NCI-H2107 treated with DMSO at 0.1 percent for 48 hours (cell line): ENCODE data around the gene MIS18BP1.
"Not testable (repeated sequence)": the region's sequence is repeated elsewhere in the genome, so short reads cannot be mapped to it uniquely, and the experiment has no call there.

Experiments
- DNase-seq: peaks from one replicate; lab custom pipeline; 2025; ENCODE audit not compliant: unreplicated experiment; lab: John Stamatoyannopoulos, UW

MIS18BP1 gene

DNA sequence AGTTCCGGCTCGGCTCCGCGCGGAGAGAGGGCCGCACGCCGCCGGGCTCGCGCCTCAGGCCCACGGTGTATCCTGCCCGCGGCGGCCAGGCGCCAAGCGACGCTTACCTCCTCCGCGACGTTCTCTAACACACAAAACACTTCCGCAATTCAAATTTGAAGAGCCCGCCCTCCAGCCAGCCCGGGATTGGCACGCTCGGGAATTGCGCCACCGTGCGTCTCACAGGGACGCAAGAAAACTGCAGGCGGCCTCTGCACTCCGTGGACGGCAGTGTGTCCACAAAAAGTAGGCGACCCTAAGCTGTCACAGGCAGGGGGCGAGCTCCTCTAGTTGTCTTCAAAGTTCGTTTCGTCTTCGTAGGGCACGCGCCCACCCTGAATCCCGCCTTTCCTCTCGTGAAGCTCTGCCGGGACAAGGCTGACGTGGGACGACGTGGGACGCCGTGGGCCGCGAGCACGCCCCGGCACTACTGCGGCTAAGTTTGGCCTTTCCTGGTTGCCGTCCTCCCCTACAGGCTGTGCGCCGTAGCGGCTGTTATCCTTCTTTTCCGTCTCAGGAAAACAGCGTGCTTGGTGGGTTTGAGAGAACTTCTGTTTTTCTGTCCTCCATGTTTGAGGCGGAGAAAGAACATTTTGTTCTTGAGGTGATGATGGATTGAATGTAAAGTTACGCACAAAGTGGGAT lies at the start of gene MIS18BP1:
Gene MIS18BP1 (minus strand): TSS at position 133 of the 684 bp plus-strand sequence. CDS start 5,916 bp downstream, outside the sequence.
- DNase-seq, result peak; percentile 96

DNA sequence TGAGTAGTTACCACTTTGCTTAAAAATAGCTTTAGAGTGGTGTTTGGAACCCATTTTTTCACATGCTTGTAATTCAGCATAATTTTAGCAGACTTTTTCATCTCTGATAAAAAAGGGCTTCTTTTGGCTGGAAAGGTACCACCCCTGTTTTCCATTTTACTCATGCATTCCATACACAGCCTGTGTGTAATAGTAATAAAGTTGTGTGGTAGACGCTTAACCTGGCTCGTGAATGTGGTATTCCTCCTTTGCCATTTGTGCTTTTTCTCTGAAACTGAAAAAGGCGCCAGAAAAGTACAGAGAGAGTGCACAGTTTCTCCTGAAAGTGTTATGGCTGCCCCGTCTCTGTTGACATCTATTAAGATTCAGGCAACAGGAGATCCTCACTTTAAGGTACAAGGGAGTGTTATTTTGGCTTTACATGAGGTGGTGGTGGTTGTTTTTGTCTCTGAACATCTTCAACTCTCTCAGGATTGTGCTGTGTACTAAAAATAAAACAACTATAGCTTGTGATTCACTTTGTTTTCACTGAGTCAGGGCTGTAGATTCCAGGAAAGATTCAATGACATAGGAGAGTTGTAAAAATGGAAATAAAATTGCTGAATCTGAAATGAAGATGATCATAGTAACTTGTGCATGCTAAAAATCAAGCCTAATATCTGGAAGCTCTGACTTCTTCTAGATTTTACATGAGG lies 45.6 kb upstream of the MIS18BP1 start:
- DNase-seq, result no peak

DNA sequence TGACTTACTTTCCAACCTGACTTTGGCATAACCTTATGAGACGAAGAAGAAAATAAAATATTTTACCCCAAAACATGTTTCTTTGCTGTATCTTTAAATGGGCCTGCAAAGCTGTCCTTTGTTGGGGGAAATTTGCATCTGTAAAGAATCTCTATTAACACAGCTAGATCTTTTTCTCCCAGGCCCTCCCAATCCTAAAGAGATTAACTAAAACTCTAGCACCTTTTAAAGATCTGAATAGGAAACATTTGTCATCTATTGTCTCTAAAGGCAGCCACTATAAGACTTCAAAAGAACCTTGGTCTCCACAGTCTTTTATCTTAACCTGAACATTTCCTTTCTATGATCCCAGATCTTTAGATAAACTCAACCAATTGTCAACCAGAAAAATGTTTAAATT lies 41.8 kb upstream of the MIS18BP1 start:
- DNase-seq, result not testable (repeated sequence)

DNA sequence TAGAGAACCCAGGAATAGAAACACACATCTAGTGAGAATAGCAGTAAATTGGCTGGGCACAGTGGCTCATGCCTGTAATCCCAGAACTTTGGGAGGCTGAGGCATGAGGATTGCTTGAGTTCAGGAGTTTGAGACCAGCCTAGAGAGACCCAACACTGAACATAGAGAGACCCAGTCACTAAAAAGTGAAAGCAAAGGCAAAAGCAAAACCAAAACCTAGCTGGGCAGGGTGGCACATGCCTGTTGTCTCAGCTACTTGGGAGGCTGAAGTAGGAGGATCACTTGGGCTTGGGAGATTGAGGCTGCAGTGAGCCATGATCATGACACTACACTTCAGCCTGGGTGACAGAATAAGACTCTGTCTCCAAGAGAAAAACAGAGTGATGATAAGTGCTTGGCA lies 37.5 kb upstream of the MIS18BP1 start:
- no peak for DNase-seq

DNA sequence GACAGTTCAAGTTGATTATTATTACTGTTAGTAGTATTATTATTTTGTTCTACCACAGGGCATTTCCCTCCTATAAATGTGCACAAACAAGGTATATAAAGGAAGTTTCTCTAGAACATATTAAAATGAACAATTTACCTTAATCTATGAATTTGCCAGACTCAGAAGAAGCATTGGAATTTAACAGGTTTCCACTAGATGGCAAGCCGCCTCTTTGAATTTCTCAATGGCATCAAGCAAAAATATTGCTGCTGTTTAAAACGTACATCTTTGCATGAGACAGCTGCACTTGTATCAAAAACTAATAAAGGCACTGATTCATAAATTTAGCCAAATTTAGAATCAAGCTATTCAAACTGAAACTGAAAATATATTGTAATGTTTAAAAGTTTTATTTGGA lies 34.6 kb upstream of the MIS18BP1 start:
- no peak for DNase-seq

DNA sequence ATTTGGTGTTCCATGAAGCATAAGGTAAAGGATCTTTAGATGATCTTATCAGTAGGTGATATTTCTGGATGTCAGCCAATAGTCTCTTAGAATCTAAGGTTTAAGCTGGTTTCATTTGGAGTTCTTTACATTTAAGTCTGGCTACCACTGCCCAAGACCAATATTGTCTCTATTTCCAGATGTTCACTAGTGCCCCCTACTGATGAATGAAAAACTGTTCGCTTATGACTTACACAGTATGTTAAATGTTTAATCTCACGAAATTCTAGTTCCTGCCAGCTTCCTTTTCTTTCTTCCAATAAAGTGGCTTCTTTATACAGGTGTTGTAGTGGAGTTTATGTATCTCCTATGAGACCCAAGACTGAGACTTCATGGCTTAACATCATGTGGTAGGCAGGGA lies 31.8 kb upstream of the MIS18BP1 start:
- DNase-seq, result no peak

DNA sequence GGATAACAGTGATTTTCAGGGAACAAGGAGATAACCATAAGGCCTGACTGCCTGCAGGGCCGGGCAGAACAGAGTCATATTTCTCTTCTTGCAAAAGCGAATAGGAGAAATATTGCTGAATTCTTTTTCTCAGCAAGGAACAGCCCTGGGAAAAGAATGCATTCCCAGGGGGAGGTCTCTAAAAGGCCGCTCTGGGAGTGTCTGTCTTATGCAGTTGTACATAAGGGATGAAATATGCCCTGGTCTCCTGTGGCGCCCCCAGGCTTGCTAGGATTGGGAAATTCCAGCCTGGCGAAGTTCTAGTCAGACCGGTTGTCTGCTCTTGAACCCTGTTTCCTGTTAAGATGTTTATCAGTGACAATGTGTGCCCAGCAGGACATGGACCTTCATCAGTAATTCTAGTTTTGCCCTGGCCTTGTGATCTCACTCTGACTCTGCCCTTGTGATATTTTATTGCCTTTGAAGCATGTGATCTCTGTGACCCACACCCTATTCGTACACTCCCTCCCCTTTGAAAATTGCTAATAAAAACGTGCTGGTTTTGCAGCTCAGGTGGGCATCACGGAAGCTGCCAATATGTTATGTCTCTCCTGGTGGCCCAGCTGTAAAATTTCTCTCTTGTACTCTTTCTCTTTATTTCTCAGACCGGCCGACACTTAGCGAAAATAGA lies 28.9 kb upstream of the MIS18BP1 start:
- DNase-seq, result not testable (repeated sequence)

DNA sequence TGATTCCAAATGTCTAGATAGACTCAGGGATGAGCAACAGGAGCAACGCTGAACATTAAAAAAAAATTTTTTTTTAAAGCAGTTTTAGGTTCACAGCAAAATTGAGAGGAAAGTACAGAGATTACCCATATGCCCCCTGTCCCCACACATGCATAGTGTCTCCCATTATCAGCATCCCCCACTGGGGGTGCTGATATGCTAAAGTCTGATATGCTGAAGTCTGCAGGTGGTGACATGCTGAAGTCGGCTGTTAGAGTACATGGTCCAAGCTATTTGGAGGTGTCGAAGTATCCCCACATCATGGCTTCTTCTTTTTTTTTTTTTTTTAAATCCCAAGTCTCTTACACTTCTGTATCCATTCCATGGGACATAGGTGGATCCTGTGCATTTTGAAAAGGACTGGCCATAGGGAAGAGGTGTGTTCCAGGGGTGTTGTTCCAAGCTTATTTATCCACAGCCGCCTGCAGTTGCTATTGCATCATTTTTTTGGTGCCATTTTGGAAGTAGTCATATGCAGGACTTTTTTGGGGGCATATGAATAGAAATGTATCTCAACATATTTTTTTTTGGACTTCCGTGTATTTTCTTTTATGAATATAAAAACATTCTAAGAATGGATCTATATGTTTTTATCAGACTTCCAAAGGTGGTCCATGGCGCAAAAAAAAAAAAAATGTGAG lies 19.0 kb upstream of the MIS18BP1 start:
- DNase-seq, result no peak

DNA sequence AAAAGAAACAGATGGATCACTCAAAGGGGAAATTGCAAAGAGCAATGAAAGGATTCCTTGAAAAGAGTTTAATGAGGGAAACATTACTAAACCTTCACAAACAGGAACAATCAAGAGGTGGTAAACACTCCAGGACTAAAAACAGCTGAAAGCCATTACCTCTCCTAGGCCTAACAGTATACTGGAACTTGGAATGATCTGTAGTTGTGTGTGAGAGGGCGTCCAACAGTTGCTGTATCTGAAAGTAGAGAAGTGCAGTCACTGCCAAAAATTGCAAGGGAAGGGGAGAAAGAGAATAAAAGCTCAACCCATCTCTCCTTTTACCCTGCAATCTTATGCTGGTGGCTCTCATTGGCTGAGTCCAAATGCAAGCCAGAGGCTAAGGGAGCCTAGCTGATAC lies 17.0 kb upstream of the MIS18BP1 start:
- no peak for DNase-seq

DNA sequence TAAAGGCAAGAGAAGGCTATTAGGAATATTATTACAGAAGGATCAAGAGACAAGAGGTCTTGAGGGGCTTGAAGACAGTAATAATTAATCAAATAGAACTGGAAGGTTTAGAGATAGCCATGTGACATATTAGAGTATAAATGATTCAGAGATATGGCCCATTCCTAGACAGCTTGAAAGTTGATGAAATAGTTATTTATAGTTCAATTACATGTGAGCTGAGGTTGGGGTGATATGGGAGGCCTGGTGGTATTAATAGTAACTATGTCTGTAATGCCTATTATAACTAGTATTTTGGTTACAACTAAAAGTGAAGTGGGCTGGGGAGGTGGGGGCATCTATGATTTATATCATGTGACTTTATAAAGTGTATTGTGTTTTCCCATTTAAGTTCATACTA lies 14.1 kb upstream of the MIS18BP1 start:
- DNase-seq, result no peak

DNA sequence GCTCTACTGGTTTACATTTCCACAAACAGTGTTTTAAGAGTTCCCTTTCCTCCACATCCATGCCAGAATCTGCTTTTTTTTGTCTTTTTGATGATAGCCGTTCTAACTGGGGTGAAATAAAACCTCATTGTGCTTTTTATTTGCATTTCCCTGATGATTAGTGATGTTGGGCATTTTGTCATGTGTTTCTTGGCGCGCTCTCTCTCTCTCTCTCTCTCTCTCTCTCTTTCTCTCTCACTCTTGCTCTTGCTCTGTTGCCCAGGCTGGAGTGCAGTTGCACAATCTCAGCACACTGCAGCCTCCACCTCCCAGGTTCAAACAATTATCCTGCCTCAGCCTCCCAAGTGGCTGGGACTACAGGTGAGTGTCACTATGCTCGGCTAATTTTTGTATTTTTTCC lies 9.6 kb upstream of the MIS18BP1 start:
- DNase-seq, result no peak

DNA sequence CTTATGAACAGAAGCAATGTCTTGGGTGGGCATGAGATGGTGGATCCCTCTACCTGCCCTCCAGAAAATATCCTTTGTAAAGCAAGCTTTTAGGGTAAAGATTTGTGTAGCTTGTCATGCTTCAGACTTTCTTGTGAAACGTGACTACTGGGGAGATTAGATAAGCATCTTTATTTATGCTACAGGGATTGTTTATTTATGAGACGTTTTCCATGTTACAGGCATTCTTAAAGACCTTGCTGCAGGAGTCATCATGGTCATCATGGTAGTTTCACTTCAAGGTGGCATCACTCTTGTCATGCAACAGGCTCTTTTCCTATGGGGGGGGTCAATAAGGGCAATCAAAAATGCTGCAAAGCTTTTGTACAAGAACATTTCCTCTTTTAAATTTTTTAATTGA lies 8.2 kb upstream of the MIS18BP1 start:
- no peak for DNase-seq

DNA sequence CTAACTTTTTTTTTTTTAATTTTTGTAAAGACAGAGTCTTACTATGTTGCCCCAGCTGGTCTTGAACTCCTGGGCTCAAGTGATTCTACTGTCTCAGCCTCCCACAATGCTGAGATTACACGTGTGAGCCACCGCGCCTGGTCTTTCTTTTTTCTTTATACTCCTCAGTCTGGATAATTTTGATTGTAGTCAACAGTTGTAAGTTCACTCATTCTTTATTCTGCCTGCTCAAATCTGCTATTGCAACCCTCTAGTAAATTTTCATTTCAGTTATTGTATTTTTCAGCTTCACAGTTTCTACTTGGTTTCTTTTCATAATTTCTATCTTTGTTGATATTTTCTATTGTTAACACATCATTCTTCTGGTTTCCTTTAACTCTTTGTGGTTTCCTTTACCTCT lies 5.8 kb upstream of the MIS18BP1 start:
- no peak for DNase-seq

DNA sequence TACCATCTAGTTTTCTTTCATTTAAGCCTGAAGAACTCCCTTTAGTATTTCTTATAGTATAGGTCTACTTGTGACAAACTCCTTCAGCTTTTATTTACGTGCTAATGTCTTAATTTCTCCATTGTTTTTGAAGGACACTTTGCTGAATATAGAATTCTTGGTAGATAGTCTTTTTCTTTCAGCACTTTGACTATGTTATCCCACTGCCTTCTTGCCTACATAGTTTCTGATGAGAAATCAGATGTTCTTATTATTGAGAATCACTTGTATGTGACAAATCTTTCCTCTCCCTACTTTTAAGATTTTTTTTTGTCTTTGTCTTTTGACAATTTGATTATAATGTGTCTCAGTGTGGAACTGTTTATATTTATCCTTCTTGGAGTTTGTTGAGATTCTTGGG lies 5.1 kb upstream of the MIS18BP1 start:
- DNase-seq, result no peak

DNA sequence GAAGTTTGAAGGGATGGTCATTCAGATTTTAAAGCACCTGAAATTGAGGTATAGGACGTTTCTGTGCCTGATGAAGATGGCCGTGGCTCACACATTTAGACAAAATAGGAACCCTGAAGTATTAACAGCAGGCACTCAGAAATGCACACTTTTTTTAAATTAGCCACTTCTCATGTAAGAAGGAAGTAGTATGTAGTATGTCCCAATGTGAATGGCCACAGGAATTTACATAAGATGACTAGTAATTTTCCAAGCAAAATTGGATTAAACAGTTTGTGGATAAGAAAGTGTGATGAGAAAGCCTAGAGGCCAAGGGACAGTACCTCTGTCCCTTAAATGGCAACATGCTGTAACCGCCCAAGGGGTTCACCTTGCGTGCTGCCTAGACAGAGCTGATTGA lies 1.8 kb upstream of the MIS18BP1 start:
- DNase-seq, result no peak

DNA sequence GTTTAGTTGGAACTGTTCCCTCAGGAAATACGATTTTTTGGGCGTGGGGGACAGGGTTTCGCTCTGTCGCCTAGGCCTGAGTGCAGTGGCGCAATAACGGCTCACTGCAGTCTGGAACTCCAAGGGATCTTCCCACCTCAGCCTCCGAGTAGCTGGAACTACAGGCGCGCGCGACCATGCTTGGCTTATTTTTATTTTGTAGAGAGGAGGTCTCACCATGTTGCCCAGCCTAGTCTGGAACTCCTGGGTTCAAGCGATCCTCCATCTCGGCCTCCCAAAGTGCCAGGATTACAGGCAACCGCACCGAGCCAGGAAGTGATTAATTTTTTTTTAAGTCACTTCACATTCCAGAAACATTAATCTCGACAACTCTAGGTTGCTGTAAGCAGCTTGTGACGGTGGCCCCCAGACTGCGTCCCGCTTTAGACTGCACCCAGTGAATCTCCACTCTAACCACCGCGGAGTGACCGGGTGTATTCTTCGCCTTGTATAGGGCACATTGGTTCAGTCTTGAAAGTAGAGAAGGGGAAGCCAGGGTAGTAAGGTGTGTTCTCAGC lies 830 bp upstream of the MIS18BP1 start:
- no peak for DNase-seq

DNA sequence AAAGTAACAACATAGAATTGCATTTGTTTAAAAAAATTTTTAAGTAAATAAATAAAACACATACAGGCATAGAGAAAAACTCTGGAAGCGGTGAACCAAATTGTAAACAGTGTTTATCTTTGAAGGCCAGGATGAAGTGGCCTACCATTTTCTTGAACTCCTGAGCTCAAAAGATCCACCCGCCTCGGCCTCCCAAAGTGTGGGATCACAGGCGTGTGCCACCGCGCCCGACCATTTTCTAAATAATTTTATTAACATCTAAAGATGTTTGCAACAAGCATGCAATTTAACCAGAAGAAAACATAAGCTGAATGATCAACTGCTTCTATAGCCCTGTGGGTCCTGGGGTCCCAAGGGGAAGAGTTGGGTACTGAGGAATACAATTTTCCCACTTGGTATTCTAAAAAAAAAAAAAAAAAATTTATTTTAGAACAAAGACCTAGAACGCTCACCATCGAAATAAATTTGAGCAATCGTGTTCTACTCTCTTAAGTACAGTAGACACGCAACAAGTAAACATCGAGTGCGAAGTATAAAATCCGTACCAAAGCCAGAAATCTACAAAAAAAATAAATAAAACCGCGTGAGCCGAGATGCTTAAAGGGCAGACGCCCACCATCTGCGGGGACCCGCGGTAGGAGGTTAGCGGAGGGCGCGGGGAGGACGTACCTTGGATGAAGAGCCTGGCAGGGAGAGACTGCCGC lies 484 bp downstream of the MIS18BP1 start:
- peak; percentile 72 for DNase-seq

DNA sequence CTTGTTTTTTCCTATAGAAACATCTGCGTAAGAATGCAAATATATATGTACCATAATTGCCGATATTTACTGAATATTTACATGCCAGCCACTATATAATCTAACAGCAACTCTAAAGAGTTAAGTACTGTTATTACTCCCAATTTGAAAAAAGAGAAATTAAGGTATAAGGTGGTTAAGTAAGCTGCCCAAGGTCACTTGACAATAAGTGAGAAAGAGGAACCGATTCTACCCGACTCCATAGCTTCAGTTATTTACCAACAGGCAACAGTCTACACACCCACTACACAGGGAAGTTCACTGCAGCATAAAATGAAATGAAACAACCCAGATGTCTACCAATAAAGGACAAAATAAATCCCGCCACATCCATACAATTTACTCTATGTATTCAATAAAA lies 1.1 kb downstream of the MIS18BP1 start:
- DNase-seq, result peak; percentile 72

DNA sequence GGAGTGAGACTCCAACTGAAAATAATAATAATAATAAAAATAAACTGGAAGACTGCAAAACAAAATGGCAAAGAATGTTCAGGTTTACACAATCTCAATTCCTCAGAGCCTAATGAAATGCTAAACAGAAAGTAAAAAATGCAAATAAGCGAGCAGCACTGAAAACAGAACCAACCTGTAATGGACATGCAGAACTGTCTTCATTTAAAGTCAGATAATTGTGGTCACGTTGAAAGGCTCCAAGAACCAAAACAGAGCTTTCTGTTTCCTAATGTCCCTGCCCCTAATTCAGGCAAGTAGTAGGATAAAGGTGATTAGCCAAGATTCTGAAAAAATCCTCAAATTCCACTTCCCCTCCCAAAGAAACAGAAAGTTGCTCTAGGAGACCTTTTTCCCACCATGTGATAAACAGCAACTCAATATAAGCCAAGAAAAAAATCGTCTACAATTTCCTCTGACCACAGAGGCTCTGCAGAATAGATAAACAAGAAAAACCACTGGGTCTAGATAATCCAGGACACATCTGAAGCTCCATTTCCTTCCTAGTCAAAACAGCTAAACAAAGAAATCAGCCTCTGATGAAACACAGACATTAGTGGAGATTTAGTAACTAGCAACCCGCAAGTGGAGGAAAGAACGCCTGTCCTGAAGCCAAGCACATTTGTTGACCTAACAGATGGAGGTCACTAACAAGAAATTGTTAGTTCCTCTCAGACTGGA lies 3.0 kb downstream of the MIS18BP1 start:
- peak; percentile 27 for DNase-seq

DNA sequence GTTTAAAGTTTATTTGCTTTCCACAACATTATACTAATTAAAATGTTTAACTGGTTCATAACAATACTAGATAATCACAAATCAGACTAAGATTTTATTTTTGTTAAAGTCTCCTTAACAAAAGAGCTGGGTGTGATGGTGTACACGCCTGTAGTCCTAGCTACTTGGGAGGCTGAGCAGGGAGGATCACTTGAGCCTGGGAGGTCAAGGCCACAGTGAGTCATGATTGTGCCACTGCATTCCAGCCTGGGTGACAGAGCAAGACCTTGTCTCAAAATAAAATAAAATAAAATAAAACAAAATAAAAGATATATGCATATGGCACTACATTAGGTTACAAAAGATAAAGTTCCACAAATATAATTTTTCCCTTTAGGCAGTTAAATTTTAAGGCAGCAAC lies 5.6 kb downstream of the MIS18BP1 start:
- no peak for DNase-seq
